T-helper 1 cell treated with Interleukin-12 subunit alpha and Interleukin-12 subunit beta and Interleukin-4 antibody, amounts not matched to agents 30 ng/mL and 1 ng/mL, for 36 hours (primary cell): ENCODE data around the gene DIPK1B. TPM values are rescaled to one million over a fixed set of nuclear protein-coding genes. Genes with fewer than 3 reads are reported as not detected.

Experiments
- intact Hi-C: fragments of 100-400 bp; cut with micrococcal nuclease; formaldehyde crosslinking; loops from one replicate; pipeline ENCODE4 v1.15.1; 2024
- total RNA-seq: library from RNA; stranded (reverse); gene quantifications from 2 replicates; pipeline ENCODE4 v1.2.3, GENCODE V29; 2022

DIPK1B gene
- total RNA-seq, 1 donor from 2014 or later: 0.29 TPM

DNA sequence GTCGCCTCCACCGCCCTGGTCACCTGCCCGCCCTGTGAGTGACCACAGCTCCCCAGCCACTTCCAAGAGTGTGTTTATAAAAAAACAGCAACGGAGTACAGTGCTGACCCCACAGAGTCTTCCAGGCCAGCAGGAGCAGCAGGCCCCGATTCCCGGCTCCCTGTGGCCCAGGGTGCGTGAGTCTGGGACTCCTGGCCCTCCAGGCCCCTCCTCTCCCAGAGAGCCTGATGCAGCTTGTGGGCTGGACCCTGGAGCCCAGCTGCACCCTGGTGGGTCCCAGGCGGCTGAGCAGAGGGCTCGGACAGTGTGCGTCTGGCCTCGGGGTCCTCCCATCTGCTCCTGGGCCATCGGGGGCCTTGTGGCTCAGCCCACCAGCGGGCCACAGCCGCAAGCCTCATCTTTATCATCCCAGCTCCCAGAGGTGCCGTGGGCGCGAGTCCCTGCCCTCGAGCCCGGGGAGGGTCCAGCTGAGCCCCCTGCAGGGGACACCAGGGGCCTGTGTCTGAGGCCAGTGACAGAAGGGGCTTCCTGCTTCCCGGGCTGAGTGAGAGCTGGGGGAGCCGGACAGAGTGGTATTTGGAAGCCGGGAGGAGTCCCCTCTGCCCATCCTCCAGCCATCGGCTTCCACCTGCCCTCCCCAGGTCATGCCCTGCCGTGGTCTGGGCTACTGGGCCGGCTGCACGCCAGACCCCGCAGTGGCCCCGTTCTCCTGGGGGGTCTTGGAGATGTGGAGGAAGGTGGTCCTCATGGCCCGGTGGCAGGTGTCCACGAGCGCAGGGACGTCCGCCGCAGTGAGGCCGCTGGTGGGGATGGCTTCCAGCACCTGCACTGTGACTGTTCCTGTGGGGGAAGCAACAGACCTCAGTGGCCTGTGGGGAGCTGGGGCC lies 39.0 kb upstream of the DIPK1B start:
- intact Hi-C loops: no loop called here

DNA sequence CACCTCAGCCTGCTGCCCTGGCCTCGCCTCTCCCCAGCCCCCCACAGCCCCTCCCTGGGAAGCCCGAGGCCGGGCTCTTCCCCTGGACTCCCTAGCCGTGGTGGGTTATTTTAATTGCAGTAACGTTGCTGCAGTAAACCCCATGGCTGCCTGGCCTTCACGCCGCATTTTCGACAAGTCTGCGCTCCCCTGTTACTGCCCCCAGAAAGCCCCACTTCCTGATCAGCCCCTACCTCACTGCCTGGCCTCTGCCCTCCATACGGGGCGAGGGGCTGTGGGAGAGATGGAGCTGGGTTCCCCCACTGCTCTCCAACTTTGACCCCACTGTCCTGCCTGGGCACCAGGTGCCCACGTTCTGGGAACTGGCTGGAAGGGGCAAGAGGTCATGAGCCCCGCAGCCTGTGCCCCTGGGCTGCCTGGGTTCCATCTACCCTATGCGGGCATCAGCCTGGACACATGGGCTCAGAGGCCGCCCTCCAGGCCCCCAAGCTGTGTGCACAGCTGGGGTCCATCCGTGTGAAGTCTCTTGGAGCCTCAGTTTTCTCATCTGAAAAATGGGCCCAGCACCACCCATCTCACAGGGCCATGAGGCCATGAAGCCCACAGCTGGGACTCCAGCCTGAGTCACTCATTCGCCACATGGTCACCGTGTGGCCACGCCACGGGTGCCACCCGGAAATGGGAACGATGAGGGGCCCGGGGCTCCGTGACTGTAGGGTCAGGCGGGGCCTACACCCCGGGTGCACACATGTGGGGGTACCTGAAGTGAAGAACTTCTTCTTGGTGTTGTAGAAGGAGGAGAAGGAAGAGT lies 38.2 kb upstream of the DIPK1B start:
- intact Hi-C loops: no loop called here

- intact Hi-C loops: no loop called here
These were observed 37.5 kb upstream of the DIPK1B start for GRCh38 chr9:136674786-136675349.

GRCh38 chr9:136675477-136676296 lies 36.7 kb upstream of the DIPK1B start:
- intact Hi-C loops: no loop called here

DNA sequence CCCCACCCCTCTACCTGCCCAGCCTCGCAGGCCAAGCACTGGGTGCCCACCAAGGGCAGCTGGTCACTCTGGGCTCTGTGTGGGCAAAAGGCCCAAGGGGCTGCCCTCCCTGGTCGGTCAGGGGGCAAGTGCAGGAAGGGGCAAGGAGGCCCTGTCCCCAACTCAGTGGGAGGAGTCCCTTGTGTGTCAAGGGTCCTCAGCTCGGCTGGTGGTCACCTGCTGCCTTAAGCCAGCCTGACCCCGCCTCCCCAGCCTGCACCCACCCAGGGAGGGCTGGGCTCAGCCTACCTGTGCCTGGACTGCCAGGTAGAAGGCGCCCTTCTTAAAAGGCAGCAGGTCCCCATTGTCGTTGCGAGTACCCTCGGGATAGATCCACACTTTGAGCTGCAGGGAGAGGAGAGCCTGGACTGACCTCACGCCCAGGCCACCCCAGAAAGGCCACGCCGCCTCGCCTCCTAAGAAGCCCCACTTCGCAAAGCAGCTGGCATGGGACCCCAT lies 36.0 kb upstream of the DIPK1B start:
- intact Hi-C loops: no loop called here

DNA sequence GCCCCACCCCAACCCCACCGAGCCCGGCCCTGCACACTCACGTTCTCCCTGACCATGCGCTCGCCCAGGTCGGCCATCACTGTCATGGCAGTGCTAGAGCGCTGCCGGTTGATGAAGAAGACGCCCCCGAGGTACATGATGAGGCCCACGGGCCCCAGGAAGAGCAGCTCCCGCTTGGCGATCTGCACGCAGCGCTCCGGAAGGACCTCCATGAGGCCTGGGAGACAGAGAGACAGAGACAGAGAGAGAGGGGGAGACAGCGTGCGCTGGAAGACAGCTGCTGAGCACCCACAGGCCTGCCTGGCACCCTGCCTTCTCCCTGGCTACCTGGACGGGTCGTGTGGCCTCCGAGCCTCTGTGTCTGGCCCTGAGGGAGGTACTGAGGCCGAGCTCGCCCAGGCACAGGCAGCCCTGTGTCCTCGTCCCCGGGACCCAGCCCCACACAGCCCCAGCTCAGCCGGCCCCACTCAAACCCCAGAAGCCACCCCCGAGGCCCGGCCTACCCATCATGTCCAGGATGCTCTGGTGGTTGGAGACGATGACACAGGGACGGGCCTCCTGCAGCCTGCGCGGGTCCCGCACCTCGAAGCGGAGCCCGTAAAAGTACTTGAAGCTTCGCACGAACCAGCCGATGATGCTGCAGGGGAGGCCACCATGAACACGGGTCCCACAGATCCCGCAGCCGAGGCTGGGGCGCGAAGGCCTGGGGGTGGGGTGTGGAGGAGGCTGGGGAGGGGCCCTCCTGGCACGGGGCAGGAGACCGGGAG lies 35.3 kb upstream of the DIPK1B start:
- intact Hi-C loops: no loop called here

DNA sequence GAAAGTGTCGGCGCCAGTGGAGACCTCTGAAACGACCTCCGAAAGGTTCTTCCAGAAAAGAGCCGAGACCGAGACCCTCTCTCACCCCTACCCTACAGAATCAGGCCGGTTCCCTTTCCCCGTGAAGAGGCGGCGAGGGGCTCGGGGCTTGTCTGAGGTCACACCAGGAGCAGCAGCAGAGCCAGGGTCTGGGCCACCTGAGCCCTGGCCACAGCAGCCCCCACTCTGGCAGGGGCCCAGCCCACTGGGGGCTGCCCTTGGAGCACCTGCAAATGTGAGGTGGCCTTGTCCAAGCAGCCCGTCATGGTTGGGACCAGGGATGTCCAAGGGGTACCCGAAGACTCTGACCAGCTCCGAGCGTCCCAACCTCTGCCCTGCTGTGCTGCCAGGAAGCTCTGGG lies 34.3 kb upstream of the DIPK1B start:
- intact Hi-C loops: no loop called here

- intact Hi-C loops: no loop called here
These were observed 33.7 kb upstream of the DIPK1B start for GRCh38 chr9:136678624-136679023.

DNA sequence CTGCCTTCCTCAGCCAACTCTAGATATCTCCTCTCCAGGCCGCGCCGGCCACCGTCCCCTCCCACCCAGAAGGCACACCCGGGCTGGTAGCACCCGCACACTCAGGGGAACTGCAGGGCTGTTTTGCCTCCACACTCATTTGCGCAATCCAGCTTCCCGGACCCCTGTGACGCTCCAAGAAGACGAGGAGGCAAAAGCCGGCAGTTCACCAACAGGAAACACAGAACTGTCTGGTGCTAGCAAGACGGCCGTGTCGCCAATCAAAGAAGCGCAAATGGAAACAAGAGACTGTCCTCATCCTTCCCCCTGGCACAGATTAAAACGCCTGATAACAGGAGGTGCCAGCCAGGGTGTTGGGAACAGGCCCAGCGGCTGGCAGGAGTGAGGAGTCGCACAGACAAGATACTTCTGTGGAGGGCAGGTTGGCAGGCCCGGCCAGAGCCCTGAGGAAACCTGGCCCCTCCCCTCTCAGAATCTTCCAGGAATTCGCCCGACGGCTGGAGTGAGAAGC lies 32.9 kb upstream of the DIPK1B start:
- intact Hi-C loops: no loop called here

GRCh38 chr9:136681029-136681428 lies 31.3 kb upstream of the DIPK1B start:
- intact Hi-C loops: no loop called here

DNA sequence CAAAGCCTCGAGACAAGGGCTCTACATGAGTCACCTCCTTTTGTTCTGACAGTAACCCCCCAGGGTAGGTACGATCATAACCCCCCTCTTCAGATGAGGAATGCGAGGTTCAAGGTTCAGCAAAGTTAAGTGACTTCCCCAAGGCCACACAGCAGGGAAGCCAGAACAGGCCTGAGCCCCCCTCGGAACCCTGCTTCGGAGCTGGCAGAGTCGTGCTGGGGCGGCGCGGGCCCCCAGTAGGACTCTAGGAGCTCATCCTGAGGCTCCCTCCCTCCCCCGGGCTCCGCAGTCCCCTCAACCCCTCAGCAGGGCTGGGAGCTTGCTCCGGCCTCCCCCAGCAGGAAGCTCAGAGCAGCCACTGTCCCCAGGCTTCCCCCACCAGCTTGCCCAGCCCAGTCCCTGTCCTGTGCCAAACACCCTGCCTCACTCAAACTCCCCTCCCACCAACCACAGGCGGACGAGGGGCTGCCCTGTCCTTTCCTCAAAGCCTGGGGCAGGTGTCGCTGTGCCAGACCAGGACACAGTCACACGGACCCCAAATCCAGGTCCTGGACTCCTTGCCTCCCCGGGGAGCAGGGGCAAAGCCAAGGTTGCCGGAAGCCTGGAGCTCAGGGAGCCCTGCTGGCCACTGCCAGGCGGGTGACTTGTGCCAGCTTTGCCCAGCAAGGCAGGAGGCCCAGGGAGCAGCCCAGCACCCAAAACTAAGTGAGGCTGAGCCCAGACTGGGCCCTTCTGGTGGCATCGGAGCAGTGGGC lies 30.2 kb upstream of the DIPK1B start:
- intact Hi-C loops: no loop called here

GRCh38 chr9:136682710-136683109 lies 29.7 kb upstream of the DIPK1B start:
- intact Hi-C loops: no loop called here

DNA sequence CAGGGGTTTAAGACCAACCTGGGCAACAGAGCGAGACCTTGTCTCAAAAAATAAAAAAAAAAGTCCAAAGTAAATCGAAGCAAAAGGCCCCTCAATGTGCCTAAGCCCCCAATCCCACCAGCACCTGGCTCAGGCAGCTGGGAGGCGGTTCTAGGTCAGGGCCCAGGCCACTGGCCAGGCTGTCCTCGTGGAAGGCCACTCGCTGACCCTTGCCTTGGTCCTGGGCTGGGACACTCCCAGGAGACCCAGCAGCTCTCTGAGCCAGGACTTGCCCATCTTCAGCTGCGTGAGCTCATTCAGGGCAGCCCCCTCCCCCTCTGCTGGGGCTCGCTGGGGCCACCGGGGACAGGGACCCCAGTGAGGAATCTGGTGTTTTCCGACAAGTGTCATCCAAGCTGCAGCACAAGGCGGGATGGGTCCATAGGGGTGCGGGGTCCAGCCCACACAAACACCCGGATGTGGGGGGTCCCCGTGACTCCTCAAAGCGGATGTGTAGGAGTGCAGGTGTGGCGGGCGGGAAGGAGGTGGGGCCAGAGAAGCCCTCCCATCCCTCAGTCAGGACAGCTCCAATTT lies 29.1 kb upstream of the DIPK1B start:
- intact Hi-C loops: no loop called here

DNA sequence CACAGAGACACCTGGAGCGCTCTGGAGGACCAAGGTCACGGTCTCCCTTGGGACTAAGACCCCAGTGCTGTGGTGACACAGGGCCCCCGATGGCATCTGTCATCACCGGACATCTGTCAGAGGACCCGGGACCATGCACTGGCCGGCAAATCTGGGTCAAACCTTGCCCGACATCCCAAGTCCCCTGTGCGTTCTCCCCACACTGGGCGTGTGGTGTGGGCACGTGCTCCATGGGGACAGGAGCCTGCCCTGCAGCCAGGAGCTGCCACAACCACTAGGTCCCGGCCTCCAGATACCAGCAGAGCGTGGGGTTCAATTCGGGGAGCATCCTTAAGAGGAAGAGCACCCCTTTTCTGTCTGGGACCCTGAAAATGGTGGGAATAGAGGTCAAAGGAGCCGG lies 28.6 kb upstream of the DIPK1B start:
- intact Hi-C loops: no loop called here

DNA sequence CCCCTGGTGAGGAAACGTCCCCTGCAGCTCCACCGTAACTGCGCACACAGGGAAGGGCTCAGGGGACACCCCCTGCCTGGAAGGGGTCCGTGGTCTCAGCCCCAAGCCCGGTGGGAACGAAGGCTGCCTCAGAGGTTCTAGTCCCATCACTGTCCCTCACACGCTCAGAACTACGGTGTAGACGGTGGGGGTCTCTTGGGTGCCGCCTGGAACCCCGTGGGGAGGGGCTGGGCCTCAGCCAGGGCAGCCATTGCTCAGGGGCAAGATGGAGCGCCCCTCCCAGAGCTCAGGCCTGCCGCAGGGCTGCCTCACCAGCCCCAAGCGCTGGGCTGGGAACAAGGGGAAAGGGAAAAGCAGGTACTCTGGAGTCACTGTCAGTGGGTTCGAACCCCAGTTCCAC lies 28.0 kb upstream of the DIPK1B start:
- intact Hi-C loops: no loop called here

DNA sequence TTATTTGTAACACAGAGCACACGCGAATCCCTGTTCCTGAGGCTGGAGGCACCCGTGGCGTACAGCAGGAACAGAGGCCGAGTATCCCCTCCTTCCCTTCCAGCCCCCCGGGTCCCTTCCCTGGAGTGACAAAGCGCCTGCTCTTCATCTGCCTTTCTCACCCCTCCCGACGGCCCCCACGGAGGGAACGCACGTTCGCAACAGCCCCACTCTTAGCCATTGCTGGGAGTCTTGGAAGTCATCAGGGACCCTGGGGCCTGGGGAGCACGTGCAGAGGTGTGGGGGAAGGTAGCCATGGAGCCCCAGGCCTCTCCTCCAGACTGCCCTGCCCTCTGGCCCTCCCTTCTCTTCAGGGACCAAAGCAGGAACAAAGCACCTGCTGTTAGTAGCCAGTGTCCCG lies 27.6 kb upstream of the DIPK1B start:
- intact Hi-C loops: no loop called here

- intact Hi-C loops: no loop called here
These were observed 27.2 kb upstream of the DIPK1B start for GRCh38 chr9:136685216-136685615.

DNA sequence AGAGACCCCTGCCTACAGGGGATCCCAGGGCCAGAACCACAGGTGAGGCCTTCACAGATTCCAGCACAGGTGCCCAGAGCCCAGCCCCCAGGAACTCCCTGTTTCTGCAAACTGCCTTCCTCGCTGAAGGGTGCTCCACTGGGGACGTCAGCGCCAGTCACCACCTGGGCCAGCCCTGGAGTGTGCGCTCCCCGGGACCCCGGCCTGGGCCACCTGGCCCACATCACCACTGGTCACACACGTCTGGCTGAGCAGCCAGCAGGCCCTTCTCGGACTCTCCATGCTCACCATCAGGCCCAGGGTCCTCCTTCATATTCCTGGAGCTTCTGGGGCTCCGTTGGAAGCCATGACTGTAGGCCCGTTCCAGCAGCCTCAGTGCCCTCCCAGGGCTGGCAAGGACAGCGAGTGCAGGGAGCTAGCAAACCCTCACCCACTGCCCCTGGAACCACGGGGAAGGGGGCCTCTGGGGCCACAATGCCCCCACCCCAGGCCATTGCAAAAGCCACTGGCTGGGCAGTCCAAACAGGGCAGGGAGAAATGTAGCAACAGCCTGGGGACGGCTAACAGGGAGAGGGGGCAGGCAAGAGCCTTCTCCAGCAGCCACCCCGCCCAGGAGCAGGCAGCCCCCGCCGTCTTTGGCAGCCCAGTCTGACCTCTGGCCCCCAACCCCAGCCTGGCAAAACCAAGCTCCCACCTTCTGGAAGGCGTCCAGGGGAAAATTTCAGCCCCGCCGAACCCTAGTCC lies 26.4 kb upstream of the DIPK1B start:
- intact Hi-C loops: no loop called here

- intact Hi-C loops: no loop called here
These were observed 25.9 kb upstream of the DIPK1B start for GRCh38 chr9:136686534-136686793.
